ENCODE data around the gene SLC25A19. TPM values are rescaled to one million over a fixed set of nuclear protein-coding genes. Genes with fewer than 3 reads are reported as not detected.
"Not testable (repeated sequence)": the region's sequence is repeated elsewhere in the genome, so short reads cannot be mapped to it uniquely, and the experiment has no call there.

SLC25A19 gene
- total RNA-seq, 5 donors from 2014 or later (not counting 1 experiment from before 2014, with no cell fraction given) = 12.4 to 30.1 (median 25.9) TPM

GRCh38 chr17:75295201-75296158 is 6.2 kb upstream of the SLC25A19 start:
- ATAC-seq (replicated peaks in 1 of 4) (no peak), DNase-seq (peak in 1 of 35 experiments; percentile 12)
- Histone ChIP-seq H3K4me3 (ENCODE audit: control insufficient read depth in 1 of 2, extremely low read depth in 1 of 2, low read length in 1 of 2) (no peak overlapping the region), H3K9me3 (no peaks in the 10 kb centered on the region), H3K4me1 (ENCODE audit: control insufficient read depth in 1 of 2, extremely low read depth in 1 of 2, insufficient read depth in 2 of 2, low read length in 2 of 2) (peaks cover 0 to 6% of the 10 kb centered on the region in 2 experiments), H3K27ac (ENCODE audit: low read length) (peak overlapping the region; percentile 33), H3K36me3 (ENCODE audit: control insufficient read depth in 2 of 2, extremely low read depth in 1 of 2, insufficient read depth in 1 of 2, low read length in 1 of 2) (no peaks in the 10 kb centered on the region), H3K27me3 (replicated peaks in 1 of 2; ENCODE audit: control insufficient read depth in 2 of 2, extremely low read depth in 1 of 2, insufficient read depth in 2 of 2, low read length in 1 of 2) (no peaks in the 10 kb centered on the region)
- Mint-ChIP-seq H3K9me3 (no peaks in the 10 kb centered on the region), H3K4me3 (no peak overlapping the region), H3K27ac (peak overlapping the region in 1 of 2 donors; percentile 59), H3K27me3 (no peaks in the 10 kb centered on the region), H3K4me1 (peaks cover 0 to 16% (median 4%) of the 10 kb centered on the region in 3 donors), H3K36me3 (no peaks in the 10 kb centered on the region)
- WGBS (ENCODE audit: insufficient coverage) = 62% methylated on average over 4 of the region's 8 CpGs
- ChIA-PET POLR2A (no interaction called here), CTCF (no interaction called here)

- CTCF ChIA-PET = interaction anchor here in 1 of 2 donors (0.7 kb wide), 1 partner anchor 22 kb away, joined by 3 read pairs; the partner anchor contains the start of gene MIF4GD
- ATAC-seq (replicated peaks in 1 of 4); H3K4me3 Mint-ChIP-seq; H3K9me3 ChIP-seq; H3K27ac Mint-ChIP-seq; POLR2A ChIA-PET; H3K9me3 Mint-ChIP-seq; H3K36me3 Mint-ChIP-seq; H3K36me3 ChIP-seq (ENCODE audit: control insufficient read depth in 2 of 2, extremely low read depth in 1 of 2, insufficient read depth in 1 of 2, low read length in 1 of 2); DNase-seq; H3K27me3 ChIP-seq (replicated peaks in 1 of 2; ENCODE audit: control insufficient read depth in 2 of 2, extremely low read depth in 1 of 2, insufficient read depth in 2 of 2, low read length in 1 of 2); H3K27me3 Mint-ChIP-seq; H3K4me3 ChIP-seq (ENCODE audit: control insufficient read depth in 1 of 2, extremely low read depth in 1 of 2, low read length in 1 of 2); H3K27ac ChIP-seq (ENCODE audit: low read length): not testable (repeated sequence)
- peaks cover 7 to 21% of the 10 kb centered on the region in 2 experiments for H3K4me1 ChIP-seq (ENCODE audit: control insufficient read depth in 1 of 2, extremely low read depth in 1 of 2, insufficient read depth in 2 of 2, low read length in 2 of 2)
- H3K4me1 Mint-ChIP-seq = peaks cover 13 to 34% (median 19%) of the 10 kb centered on the region in 3 donors
- WGBS (ENCODE audit: insufficient coverage) = no CpG with 5 or more reads among the region's 16 CpGs
Observed at GRCh38 chr17:75292810-75293448, 3.7 kb upstream of the SLC25A19 start.

GRCh38 chr17:75289832-75290337 is 652 bp upstream of the SLC25A19 start:
- Histone ChIP-seq H3K27ac (ENCODE audit: low read length) (peak overlapping the region; percentile 100), H3K9me3 (no peaks in the 10 kb centered on the region), H3K4me1 (ENCODE audit: control insufficient read depth in 1 of 2, extremely low read depth in 1 of 2, insufficient read depth in 2 of 2, low read length in 2 of 2) (peaks cover 7 to 22% of the 10 kb centered on the region in 2 experiments), H3K4me3 (ENCODE audit: control insufficient read depth in 1 of 2, extremely low read depth in 1 of 2, low read length in 1 of 2) (peak overlapping the region; percentile 93 to 99), H3K27me3 (replicated peaks in 1 of 2; ENCODE audit: control insufficient read depth in 2 of 2, extremely low read depth in 1 of 2, insufficient read depth in 2 of 2, low read length in 1 of 2) (no peaks in the 10 kb centered on the region), H3K36me3 (ENCODE audit: control insufficient read depth in 2 of 2, extremely low read depth in 1 of 2, insufficient read depth in 1 of 2, low read length in 1 of 2) (peaks cover 10 to 16% of the 10 kb centered on the region in 2 donors)
- peaks cover 14 to 27% (median 21%) of the 10 kb centered on the region in 3 donors for H3K4me1 Mint-ChIP-seq
- peaks cover 11% of the 10 kb centered on the region for H3K36me3 Mint-ChIP-seq
- ChIA-PET POLR2A (interaction anchor here (0.6 to 1.4 kb wide), 8 partner anchors 16 to 557 kb away, joined by 3 to 23 read pairs (median 4); partner anchors contain the start of genes GGA3 (in 1 of the 2), GRB2 (in 1 of the 2), MIF4GD (in 1 of the 2) and MRPS7 (in 1 of the 2)), CTCF (interaction anchor here in 1 of 2 donors (0.8 to 3.1 kb wide), 15 partner anchors 16 to 565 kb away, joined by 4 to 80 read pairs (median 5); partner anchors contain the start of genes FDXR, GGA3, GRB2 and MIF4GD)
- DNase-seq = peak in 30 of 35 experiments; percentile 50 to 83 (median 62)
- peak overlapping the region; percentile 94 to 100 (median 99) for H3K4me3 Mint-ChIP-seq
- no peaks in the 10 kb centered on the region for H3K27me3 Mint-ChIP-seq
- H3K27ac Mint-ChIP-seq = peak overlapping the region; percentile 100
- no peaks in the 10 kb centered on the region for H3K9me3 Mint-ChIP-seq
- WGBS (ENCODE audit: insufficient coverage) = no CpG with 5 or more reads among the region's 26 CpGs
- peak; percentile 14 to 35 (median 20) for ATAC-seq (replicated peaks in 1 of 4)

GRCh38 chr17:75288770-75289114 is 491 bp downstream of the SLC25A19 start:
- no peaks in the 10 kb centered on the region for H3K27me3 ChIP-seq (replicated peaks in 1 of 2; ENCODE audit: control insufficient read depth in 2 of 2, extremely low read depth in 1 of 2, insufficient read depth in 2 of 2, low read length in 1 of 2)
- H3K4me3 ChIP-seq (ENCODE audit: control insufficient read depth in 1 of 2, extremely low read depth in 1 of 2, low read length in 1 of 2) = peak overlapping the region; percentile 93 to 99
- Mint-ChIP-seq H3K4me3 (peak overlapping the region; percentile 94 to 100 (median 99)), H3K27ac (peak overlapping the region; percentile 100), H3K27me3 (no peaks in the 10 kb centered on the region), H3K4me1 (peaks cover 14 to 27% (median 21%) of the 10 kb centered on the region in 3 donors), H3K36me3 (peaks cover 11% of the 10 kb centered on the region), H3K9me3 (no peaks in the 10 kb centered on the region)
- no peaks in the 10 kb centered on the region for H3K9me3 ChIP-seq
- peaks cover 7 to 22% of the 10 kb centered on the region in 2 experiments for H3K4me1 ChIP-seq (ENCODE audit: control insufficient read depth in 1 of 2, extremely low read depth in 1 of 2, insufficient read depth in 2 of 2, low read length in 2 of 2)
- H3K36me3 ChIP-seq (ENCODE audit: control insufficient read depth in 2 of 2, extremely low read depth in 1 of 2, insufficient read depth in 1 of 2, low read length in 1 of 2) = peaks cover 10 to 18% of the 10 kb centered on the region in 2 donors
- H3K27ac ChIP-seq (ENCODE audit: low read length) = peak overlapping the region; percentile 50
- CTCF ChIA-PET = interaction anchor here (0.5 to 3.1 kb wide), 20 partner anchors 11 to 567 kb away, joined by 3 to 80 read pairs (median 4); partner anchors contain the start of genes FDXR (in 1 of the 2), GGA3 (in 1 of the 2), GRB2 (in 1 of the 2) and MIF4GD (in 1 of the 2)
- ATAC-seq (replicated peaks in 1 of 4) (peak; percentile 7 to 15 (median 8)), DNase-seq (peak in 18 of 35 experiments; percentile 6 to 41 (median 21))
- POLR2A ChIA-PET = interaction anchor here (0.6 to 1.4 kb wide), 11 partner anchors 14 to 378 kb away, joined by 3 to 23 read pairs (median 4); partner anchors contain the start of genes GGA3 (in 1 of the 2), GRB2 (in 1 of the 2), MIF4GD (in 1 of the 2) and MRPS7 (in 1 of the 2)
- WGBS (ENCODE audit: insufficient coverage) = 0% methylated on average over 14 of the region's 14 CpGs

GRCh38 chr17:75288359-75288758 is 874 bp downstream of the SLC25A19 start:
- ChIA-PET CTCF (interaction anchor here (0.5 to 3.1 kb wide), 7 partner anchors 18 to 894 kb away, joined by 3 to 80 read pairs (median 5); partner anchors contain the start of genes GRB2 (in 1 of the 2) and MIF4GD (in 1 of the 2)), POLR2A (no interaction called here)
- H3K9me3 ChIP-seq = no peaks in the 10 kb centered on the region
- WGBS (ENCODE audit: insufficient coverage) = no CpG with 5 or more reads among the region's 2 CpGs
- Mint-ChIP-seq H3K4me1 (peaks cover 14 to 27% (median 21%) of the 10 kb centered on the region in 3 donors), H3K27ac (peak overlapping the region; percentile 100), H3K36me3 (peaks cover 15% of the 10 kb centered on the region), H3K9me3 (no peaks in the 10 kb centered on the region), H3K4me3 (peak overlapping the region; percentile 94 to 100 (median 99)), H3K27me3 (no peaks in the 10 kb centered on the region)
- peak overlapping the region; percentile 9 for H3K27ac ChIP-seq (ENCODE audit: low read length)
- H3K27me3 ChIP-seq (replicated peaks in 1 of 2; ENCODE audit: control insufficient read depth in 2 of 2, extremely low read depth in 1 of 2, insufficient read depth in 2 of 2, low read length in 1 of 2) = no peaks in the 10 kb centered on the region
- DNase-seq (no peak), ATAC-seq (replicated peaks in 1 of 4) (no peak)
- H3K4me3 ChIP-seq (ENCODE audit: control insufficient read depth in 1 of 2, extremely low read depth in 1 of 2, low read length in 1 of 2) = peak overlapping the region; percentile 93 to 99
- peaks cover 7 to 22% of the 10 kb centered on the region in 2 experiments for H3K4me1 ChIP-seq (ENCODE audit: control insufficient read depth in 1 of 2, extremely low read depth in 1 of 2, insufficient read depth in 2 of 2, low read length in 2 of 2)
- peaks cover 10 to 20% of the 10 kb centered on the region in 2 donors for H3K36me3 ChIP-seq (ENCODE audit: control insufficient read depth in 2 of 2, extremely low read depth in 1 of 2, insufficient read depth in 1 of 2, low read length in 1 of 2)

Measured in T-cell (primary cell).